Measurements from ENCODE around the gene ZDHHC5.
"Not testable (repeated sequence)": the region's sequence is repeated elsewhere in the genome, so short reads cannot be mapped to it uniquely, and the experiment has no call there.

ZDHHC5 gene

GRCh38 chr11:57675176-57675941, 7.4 kb downstream of the ZDHHC5 start:
- DNase-seq = no peak

DNA sequence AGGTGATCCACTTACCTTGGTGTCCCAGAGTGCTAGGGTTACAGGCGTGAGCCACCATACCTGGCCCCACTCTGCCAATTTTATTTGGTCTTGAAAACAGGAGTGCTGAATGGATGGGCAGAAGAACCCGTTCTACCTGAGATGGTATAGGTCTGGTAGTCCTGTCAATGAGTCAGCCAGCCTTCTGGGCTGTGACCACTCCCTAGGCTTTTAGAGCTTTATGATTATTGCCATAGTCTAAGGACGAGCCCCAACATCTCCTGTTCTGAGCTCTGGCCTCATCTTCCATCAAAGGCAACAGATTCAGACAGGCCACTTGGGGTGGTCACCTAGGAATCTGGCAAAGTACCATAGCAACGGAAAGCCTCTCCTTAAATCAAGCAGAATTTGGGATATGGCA, 11.5 kb downstream of the ZDHHC5 start:
- no peak for DNase-seq

GRCh38 chr11:57680552-57680874, 12.6 kb downstream of the ZDHHC5 start:
- DNase-seq = no peak

GRCh38 chr11:57681168-57681567, 13.3 kb downstream of the ZDHHC5 start:
- no peak for DNase-seq

DNA sequence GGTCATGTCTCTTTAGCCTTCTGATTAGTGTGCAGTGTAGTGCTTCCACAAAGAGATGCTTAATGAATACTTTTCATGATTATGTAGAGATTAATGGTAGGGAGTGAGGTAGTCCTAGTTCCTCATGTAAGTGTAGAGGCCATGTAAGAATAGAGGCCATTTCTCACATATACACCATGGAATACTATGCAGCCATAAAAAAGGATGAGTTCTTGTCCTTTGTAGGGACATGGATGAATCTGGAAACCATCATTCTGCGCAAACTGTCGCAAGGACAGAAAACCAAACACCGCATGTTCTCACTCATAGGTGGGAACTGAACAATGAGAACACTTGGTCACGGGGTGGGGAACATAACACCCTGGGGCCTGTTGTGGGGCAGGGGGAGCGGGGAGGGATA, 22.6 kb downstream of the ZDHHC5 start:
- not testable (repeated sequence) for DNase-seq

GRCh38 chr11:57698843-57699365, 31.0 kb downstream of the ZDHHC5 start:
- DNase-seq = no peak

- no peak for DNase-seq
Observed at GRCh38 chr11:57699813-57700212, 31.9 kb downstream of the ZDHHC5 start.

DNA sequence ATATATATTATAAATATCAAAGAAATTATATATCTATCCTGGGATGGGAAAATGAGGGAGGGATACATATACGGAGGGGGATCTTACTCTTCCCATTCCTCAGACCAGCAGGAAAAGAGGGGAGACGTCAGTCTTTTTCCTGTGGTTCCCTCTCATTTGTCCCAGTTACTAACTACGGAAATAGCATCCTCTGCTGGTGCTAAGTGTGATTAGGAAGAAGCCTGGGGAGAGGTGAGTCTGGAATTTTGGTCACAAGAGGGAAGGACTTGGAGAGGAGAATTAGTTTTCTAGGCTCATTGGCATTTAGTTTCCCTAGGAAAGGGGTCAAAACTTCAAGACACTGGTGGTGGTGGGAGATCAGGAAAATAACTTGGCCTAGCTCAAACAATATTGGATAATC, 32.5 kb downstream of the ZDHHC5 start:
- no peak for DNase-seq

DNA sequence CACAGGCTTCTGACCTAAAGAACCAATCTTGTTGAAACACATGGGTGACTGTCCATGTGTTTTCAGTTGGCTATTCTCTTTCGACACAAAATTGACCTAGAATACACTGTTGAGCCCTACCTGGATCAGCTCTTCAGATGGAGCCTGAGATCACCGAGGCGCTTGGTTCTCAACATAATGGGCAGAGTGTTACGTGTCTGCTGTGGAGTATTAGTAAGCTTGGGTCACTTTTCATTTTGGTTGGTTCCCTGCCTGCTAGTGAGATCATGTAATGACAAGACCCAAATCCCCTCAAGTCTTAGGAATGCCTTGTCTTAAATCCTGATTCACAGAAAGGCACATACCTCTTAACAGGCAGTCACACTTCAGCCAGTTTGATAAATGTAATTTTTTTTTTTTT, 35.4 kb downstream of the ZDHHC5 start:
- DNase-seq = no peak

- DNase-seq = no peak
Observed at GRCh38 chr11:57704932-57705331, 37.0 kb downstream of the ZDHHC5 start.

GRCh38 chr11:57705432-57705831, 37.5 kb downstream of the ZDHHC5 start:
- not testable (repeated sequence) for DNase-seq

GRCh38 chr11:57709802-57710367, 42.0 kb downstream of the ZDHHC5 start:
- no peak for DNase-seq

DNA sequence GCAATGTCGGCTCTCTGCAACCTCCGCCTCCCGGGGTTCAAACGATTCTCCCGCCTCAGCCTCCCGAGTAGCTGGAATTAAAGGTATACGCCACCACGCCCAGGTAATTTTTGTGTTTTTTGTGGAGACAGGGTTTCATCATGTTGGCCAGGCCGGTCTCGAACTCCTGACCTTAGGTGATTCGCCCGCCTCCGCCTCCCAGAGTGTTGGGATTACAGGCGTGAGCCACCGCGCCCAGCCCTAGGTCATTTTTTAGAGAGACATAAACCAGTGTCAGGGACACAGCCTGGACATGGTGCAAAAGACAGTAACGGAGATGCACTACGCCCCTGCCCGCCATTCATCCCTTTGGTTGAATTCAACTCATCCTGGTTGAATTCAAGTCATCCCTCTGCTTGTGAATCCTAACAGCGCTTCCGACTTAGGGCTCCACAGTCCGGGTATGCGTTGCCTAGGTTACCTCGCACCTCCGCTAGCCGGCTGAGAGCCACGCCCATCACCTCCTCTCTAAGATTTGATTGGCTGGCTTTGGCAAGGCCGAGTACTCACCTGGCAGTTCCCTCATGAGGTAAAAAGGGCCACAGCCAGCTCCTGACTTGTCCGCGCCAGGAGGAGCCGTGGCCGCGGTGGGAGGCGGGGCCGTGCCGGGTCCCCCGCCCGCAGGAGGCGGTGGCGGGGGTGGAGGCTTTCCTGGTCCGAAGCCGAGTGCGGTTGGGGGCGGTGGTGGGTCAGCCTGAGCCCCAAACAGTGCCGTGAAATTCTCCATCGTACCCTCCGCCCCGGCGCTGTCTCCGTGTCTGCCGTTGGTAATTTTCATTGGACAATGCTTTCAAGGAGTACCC, 43.7 kb downstream of the ZDHHC5 start, which contains the start of gene MED19:
Gene MED19, minus strand, starts transcription at position 802 of the 842 bp plus-strand sequence. Its CDS starts 36 bp downstream, at position 766.
- peak; percentile 89 for DNase-seq

DNA sequence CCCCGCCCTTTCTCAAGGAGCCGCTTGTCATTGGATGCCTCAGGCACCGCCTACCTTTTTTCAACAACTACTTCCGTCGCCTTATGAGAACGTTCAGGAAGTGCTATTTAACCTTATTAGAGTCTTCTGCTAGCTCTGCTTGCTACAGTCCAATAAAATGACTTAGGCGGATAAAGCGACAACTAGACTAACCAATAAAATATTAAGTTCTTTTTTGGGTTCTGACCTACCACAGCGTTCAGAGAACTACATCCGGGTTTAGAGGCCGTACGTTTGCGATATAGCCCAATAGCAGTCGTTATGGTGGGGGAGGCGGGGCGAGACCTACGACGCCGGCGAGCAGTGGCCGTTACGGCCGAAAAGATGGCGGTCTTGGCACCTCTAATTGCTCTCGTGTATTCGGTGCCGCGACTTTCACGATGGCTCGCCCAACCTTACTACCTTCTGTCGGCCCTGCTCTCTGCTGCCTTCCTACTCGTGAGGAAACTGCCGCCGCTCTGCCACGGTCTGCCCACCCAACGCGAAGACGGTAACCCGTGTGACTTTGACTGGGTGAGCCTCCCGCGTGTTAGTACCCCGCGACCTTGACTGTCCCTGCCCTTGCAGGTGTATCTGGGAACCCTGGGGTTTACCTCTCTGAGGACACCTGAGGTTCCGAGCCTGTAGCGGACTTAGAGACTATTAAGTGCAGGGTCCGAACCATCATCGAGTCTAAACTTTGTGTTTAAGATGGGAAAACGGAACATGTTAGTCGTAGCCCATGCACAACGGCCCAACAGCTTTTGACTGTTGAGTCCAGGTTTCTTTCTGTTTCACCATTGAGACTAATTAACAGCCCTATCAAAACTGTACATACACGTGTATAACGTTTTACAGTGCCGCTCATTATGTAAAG, 44.6 kb downstream of the ZDHHC5 start, which contains the start of gene TMX2:
Gene TMX2, plus strand, starts transcription at position 338 of the 895 bp plus-strand sequence. Its CDS starts 26 bp downstream, at position 364.
- DNase-seq = peak; percentile 100

DNA sequence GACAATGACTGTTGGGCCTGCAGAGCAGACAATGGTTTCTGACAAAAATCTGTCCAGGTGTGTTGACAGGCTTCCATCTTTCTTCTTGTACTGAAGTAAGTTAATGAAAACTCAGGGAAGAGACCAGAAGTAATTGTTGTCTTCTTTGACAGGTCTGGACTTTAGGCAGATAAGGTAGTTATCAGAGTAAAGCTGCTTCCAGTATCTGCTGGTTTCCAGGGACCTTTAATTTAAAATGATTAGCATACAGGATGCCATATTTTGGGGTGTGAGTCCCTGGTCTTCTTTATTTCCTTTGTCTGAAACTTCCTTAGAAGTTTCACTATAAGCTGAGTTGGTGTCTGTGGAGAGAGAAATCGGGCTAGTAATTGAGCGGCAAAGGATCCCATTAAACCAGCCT, 45.9 kb downstream of the ZDHHC5 start:
- DNase-seq = no peak

DNA sequence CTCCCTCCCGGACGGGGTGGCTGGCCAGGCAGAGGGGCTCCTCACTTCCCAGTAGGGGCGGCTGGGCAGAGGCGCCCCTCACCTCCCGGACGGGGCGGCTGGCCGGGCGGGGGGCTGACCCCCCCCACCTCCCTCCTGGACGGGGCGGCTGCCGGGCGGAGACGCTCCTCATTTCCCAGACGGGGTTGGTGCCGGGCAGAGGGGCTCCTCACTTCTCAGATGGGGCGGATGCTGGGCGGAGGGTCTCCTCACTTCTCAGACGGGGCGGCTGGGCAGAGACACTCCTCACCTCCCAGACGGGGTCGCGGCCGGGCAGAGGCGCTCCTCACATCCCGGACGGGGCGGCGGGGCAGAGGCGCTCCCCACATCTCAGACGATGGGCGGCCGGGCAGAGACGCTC, 48.8 kb downstream of the ZDHHC5 start:
- DNase-seq = not testable (repeated sequence)

DNA sequence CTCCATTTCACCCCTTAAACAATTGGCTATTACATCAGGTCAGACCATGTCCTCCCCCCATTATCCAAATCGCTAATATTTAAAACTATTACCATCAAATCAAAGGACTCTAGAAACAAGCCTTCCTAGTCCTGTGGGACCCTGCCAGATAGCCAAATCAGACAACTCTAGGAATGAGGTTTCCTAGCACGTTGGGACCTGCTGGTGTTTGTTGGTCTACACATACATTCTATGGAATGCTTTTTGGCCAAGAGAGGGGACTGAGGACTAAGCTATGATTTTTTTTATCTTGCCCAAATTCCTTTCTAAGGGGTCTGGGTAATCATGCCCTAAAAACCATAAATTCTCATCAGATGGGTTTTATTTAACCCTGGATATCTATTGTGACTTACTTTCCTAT, 59.3 kb downstream of the ZDHHC5 start:
- no peak for DNase-seq

- DNase-seq = no peak
Observed at GRCh38 chr11:57728829-57729228, 60.9 kb downstream of the ZDHHC5 start.

GRCh38 chr11:57729479-57729878, 61.6 kb downstream of the ZDHHC5 start:
- no peak for DNase-seq

GRCh38 chr11:57732661-57733060, 64.7 kb downstream of the ZDHHC5 start:
- DNase-seq = no peak

- DNase-seq = no peak
Observed at GRCh38 chr11:57735619-57736298, 67.8 kb downstream of the ZDHHC5 start.

Measured in NCI-H1092 treated with DMSO at 0.1 percent for 48 hours (cell line).